Neutrophil (primary cell): ENCODE data around the gene CAMP.
"Not testable (repeated sequence)": the region's sequence is repeated elsewhere in the genome, so short reads cannot be mapped to it uniquely, and the experiment has no call there.

Experiments used
- H3K27ac ChIP-seq: fragments of 200-600 bp; sonication (generic); 2 replicates; pipeline ENCODE4 v1.5.1; 2016; ENCODE audit warnings: mild to moderate bottlenecking, moderate library complexity
- H3K27me3 ChIP-seq: fragments of 200-600 bp; sonication (generic); 2 replicates; pipeline ENCODE4 v1.6.0; 2016; ENCODE audit warnings: mild to moderate bottlenecking
- H3K36me3 ChIP-seq: fragments of 200-600 bp; sonication (generic); 2 replicates; pipeline ENCODE4 v1.5.1; 2017
- H3K4me1 ChIP-seq, 2 experiments: fragments of 200-600 bp in 1 of 2; sonication (generic) in 1 of 2; 1 replicate in 1 of 2; 2 replicates in 1 of 2; pipeline versions ENCODE4 v1.5.1 to v1.6.1; 2013 to 2016; ENCODE audit warnings: low read depth in 1 of 2, low read length in 1 of 2, mild to moderate bottlenecking in 1 of 2, moderate library complexity in 1 of 2; ENCODE audit not compliant: control insufficient read depth in 1 of 2, insufficient read depth in 1 of 2
- H3K4me3 ChIP-seq, 2 experiments: fragments of 200-600 bp in 1 of 2; sonication (generic) in 1 of 2; 1 replicate in 1 of 2; 2 replicates in 1 of 2; pipeline ENCODE4 v1.5.1; 2013 to 2016; ENCODE audit warnings: low read depth in 1 of 2, low read length in 1 of 2, mild to moderate bottlenecking in 1 of 2, moderate library complexity in 1 of 2
- H3K9me3 ChIP-seq: fragments of 200-600 bp; sonication (generic); 2 replicates; pipeline ENCODE4 v1.5.1; 2016
- TF ChIP-seq, protein P1 (sequence below): fragments of 200-600 bp; sonication (generic); IDR thresholded peaks from 2 replicates; pipeline ENCODE4 v1.5.1; 2016; ENCODE audit warnings: antibody characterized with exemption

The CAMP gene

DNA sequence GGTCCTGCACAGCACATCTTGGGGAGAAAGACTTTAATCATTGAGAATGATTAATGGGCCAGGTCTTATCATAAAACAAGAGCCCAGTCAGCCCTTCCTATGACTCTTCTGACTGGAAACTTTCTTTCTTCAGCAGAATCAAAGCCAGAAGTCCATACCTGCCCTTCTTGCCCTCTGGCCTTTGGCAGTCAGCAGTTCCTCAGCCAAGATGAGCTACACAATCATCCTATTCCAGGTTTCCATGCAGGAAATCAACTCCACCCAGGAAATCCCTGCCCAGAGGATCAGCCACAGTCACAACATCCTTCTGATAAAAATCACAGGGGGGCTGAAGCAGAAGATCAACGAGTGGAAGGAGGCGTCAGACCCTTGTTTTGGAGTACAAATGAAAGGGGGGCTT, 44.5 kb downstream of the CAMP start:
- TF ChIP-seq, protein P1, sequence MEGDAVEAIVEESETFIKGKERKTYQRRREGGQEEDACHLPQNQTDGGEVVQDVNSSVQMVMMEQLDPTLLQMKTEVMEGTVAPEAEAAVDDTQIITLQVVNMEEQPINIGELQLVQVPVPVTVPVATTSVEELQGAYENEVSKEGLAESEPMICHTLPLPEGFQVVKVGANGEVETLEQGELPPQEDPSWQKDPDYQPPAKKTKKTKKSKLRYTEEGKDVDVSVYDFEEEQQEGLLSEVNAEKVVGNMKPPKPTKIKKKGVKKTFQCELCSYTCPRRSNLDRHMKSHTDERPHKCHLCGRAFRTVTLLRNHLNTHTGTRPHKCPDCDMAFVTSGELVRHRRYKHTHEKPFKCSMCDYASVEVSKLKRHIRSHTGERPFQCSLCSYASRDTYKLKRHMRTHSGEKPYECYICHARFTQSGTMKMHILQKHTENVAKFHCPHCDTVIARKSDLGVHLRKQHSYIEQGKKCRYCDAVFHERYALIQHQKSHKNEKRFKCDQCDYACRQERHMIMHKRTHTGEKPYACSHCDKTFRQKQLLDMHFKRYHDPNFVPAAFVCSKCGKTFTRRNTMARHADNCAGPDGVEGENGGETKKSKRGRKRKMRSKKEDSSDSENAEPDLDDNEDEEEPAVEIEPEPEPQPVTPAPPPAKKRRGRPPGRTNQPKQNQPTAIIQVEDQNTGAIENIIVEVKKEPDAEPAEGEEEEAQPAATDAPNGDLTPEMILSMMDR: no peak
- H3K27ac ChIP-seq: no peak overlapping the region
- H3K4me1 ChIP-seq: no peaks in the 10 kb centered on the region
- no peaks in the 10 kb centered on the region for H3K27me3 ChIP-seq
- H3K4me3 ChIP-seq: no peak overlapping the region
- H3K9me3 ChIP-seq: no peaks in the 10 kb centered on the region
- H3K36me3 ChIP-seq: peaks cover 59% of the 10 kb centered on the region

DNA sequence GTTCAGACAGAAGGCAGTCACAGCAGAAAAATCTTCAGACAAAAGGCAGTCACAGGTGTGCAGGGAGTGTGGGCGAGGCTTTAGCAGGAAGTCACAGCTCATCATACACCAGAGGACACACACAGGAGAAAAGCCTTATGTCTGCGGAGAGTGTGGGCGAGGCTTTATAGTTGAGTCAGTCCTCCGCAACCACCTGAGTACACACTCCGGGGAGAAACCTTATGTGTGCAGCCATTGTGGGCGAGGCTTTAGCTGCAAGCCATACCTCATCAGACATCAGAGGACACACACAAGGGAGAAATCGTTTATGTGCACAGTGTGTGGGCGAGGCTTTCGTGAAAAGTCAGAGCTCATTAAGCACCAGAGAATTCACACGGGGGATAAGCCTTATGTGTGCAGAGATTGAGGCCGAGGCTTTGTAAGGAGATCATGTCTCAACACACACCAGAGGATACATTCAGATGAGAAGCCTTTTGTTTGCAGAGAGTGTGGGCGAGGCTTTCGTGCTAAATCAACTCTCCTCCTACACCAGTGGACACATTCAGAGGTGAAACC, 45.2 kb downstream of the CAMP start:
- H3K36me3 ChIP-seq: peaks cover 55% of the 10 kb centered on the region
- TF ChIP-seq, protein P1: no peak
- no peak overlapping the region for H3K4me3 ChIP-seq
- no peaks in the 10 kb centered on the region for H3K27me3 ChIP-seq
- H3K4me1 ChIP-seq: peaks cover 0 to 2% of the 10 kb centered on the region in 2 experiments
- H3K27ac ChIP-seq: no peak overlapping the region
- no peaks in the 10 kb centered on the region for H3K9me3 ChIP-seq

DNA sequence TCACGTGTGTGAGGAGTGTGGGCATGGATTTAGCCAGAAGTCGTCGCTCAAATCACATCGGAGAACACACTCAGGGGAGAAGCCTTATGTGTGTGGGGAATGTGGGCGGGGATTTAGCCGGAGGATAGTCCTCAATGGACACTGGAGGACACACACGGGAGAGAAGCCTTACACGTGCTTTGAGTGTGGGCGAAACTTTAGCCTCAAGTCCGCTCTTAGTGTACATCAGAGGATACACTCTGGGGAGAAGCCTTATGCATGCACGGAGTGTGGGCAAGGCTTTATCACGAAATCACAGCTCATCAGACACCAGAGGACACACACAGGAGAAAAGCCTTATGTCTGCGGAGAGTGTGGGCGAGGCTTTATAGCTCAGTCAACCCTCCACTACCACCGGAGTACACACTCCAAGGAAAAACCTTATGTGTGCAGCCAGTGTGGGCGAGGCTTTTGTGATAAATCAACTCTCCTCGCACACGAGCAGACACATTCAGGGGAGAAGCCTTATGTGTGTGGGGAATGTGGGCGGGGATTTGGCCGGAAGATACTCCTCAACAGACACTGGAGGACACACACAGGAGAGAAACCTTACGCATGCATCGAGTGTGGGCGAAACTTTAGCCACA, 45.8 kb downstream of the CAMP start:
- H3K27ac ChIP-seq: no peak overlapping the region
- TF ChIP-seq, protein P1: no peak
- peaks cover 49% of the 10 kb centered on the region for H3K36me3 ChIP-seq
- H3K4me3 ChIP-seq: no peak overlapping the region
- H3K27me3 ChIP-seq: no peaks in the 10 kb centered on the region
- H3K9me3 ChIP-seq: no peaks in the 10 kb centered on the region
- peaks cover 0 to 3% of the 10 kb centered on the region in 2 experiments for H3K4me1 ChIP-seq

DNA sequence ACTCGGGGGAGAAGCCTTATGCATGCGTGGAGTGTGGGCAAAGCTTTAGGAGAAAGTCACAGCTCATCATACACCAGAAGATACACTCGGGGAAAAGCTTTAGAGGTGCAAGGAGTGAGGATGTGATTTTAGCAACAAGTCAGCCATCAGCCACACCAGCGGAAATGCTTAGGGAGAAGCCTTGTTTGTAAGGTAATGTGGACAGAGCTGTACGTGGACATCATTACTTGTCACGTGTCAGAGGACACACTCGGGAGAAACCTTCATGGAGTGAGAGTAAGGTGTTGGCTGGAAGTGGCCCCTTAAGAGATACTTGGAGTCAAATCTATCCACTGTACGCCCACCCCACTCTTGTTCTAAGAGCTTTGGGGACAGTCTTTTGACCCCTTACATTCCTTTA, 46.3 kb downstream of the CAMP start:
- no peaks in the 10 kb centered on the region for H3K27me3 ChIP-seq
- no peak overlapping the region for H3K27ac ChIP-seq
- peaks cover 0 to 3% of the 10 kb centered on the region in 2 experiments for H3K4me1 ChIP-seq
- H3K4me3 ChIP-seq: no peak overlapping the region
- no peaks in the 10 kb centered on the region for H3K9me3 ChIP-seq
- TF ChIP-seq, protein P1: no peak
- peaks cover 45% of the 10 kb centered on the region for H3K36me3 ChIP-seq

DNA sequence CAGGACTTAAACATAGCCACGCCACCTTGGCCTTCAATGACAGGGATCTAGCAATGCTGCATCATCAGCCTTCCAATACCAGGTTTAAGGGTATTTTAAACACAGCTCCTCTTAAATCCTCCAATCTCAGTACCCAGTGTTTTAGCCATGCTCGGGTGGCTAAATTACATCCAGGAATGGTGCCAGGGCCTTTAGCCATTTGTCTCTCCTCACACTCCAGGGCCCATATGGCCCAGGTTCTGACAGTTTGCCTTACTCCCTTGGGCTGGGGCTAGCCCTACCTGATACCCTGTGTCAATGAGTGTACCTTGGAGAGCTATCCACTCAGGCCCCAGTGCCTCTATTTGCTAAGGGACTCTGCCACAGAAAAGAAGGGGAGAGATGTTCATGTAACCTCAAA, 47.0 kb downstream of the CAMP start:
- no peaks in the 10 kb centered on the region for H3K27me3 ChIP-seq
- H3K4me3 ChIP-seq: no peak overlapping the region
- H3K36me3 ChIP-seq: peaks cover 45% of the 10 kb centered on the region
- no peak overlapping the region for H3K27ac ChIP-seq
- TF ChIP-seq, protein P1: no peak
- H3K9me3 ChIP-seq: no peaks in the 10 kb centered on the region
- H3K4me1 ChIP-seq: peaks cover 0 to 3% of the 10 kb centered on the region in 2 experiments

DNA sequence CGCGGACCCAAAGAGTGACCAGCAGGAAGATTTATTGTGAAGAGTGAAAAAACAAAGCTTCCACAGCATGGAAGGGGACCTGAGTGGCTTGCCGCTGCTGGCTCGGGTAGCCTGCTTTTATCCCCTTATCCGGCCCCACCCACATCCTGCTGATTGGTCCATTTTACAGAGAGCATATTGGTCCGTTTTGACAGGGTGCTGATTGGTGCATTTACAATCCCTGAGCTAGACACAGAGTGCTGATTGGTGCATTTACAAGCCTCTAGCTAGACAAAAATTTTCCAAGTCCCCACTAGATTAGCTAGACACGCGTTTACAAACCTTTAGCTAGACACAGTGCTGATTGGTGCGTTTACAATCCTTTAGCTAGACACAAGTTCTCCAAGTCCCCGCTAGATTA, 47.9 kb downstream of the CAMP start:
- H3K9me3 ChIP-seq, H3K27me3 ChIP-seq, H3K27ac ChIP-seq, H3K4me1 ChIP-seq, H3K4me3 ChIP-seq: not testable (repeated sequence)
- H3K36me3 ChIP-seq: peaks cover 40% of the 10 kb centered on the region
